Stimulated activated CD8-positive, alpha-beta memory T cell treated with anti-CD3 and anti-CD28 coated beads, Interleukin-7, amount 100 ng/mL, for 4 hours (primary cell): Measurements from ENCODE around the gene GRIK4.
"Not testable (repeated sequence)": the region's sequence is repeated elsewhere in the genome, so short reads cannot be mapped to it uniquely, and the experiment has no call there.

Experiments used
- DNase-seq, 2 donors: peaks; one replicate each; pipeline ENCODE4 v3.0.0-alpha.2; 2020; ENCODE audit warnings: low read depth in 2 of 2

Gene GRIK4

DNA sequence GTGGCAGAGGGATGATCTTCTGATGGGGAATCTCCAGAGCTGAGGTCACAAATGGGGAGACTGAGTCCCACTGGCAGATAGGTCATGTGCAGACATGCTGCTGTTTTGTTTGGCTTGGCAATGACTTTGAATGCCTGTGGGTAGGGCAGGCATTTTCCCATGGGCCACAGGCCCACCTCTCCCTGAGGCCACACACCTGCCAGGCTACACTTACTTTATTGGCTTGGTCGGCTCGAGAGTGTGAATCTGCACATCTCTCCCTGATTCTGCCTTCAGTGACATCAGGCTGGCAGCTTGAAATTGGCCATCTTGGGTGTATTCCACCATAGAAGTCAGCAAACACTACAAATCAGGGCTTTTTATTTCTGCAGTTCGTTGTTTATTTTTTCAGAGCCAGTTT is 91.5 kb downstream of the GRIK4 start:
- no peak for DNase-seq

DNA sequence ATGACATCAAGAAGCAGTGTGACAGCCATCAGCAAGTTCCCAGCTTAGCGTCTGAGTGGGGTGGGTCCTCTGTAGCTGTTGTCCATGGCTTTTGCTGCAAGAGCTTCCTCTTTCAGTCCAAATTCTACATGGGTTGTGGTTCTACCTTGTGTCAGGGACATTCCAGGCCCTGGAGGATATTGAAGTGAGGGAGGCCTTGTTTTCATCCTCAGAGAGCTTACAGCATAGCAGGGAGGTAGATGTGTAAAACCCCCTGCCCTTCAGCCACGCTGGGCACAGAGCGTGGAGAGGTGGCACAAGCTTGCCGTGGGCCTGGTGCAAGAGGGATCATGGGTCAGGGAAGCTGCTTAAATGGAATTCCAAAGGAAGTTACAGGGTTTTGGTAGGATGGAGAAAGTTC is 93.9 kb downstream of the GRIK4 start:
- DNase-seq, result no peak

DNA sequence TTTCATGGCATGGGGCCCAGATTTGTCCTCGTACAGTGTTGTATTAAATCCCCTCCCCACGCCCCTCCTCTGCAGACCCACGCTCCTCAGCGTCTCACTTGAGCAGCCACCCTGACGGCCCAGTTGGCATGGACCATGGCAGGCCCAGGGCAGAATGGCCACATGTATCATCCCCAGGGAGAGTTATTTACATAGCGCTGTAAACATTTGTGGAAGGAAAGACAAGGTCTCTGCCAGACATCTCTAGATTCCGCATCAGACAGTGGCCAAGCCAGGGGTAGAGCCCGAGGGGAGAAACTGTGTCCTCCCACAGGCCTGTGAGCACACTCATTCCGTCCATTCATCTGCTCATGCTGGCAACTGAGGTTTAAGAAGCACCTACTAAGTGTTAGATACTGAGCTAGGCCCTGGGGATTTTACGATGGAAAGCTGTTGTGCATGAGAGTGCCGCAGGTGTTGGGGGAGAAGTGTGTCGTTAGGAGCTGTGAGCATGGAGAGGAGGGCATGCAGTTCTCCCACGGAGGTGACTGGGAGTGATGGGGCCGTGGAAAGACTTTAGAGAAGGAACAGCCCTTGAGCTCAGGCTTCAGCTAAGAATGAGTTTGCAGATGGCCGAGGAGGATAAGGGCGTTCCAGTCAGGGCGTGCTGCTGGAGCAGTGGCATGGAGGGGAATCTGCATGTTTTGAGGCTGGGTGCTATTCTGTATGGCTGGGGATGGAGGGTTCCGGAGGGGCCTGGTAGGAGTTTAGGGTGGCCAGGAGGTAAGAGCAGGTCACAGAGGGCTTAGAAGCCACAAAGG is 94.9 kb downstream of the GRIK4 start:
- no peak for DNase-seq

DNA sequence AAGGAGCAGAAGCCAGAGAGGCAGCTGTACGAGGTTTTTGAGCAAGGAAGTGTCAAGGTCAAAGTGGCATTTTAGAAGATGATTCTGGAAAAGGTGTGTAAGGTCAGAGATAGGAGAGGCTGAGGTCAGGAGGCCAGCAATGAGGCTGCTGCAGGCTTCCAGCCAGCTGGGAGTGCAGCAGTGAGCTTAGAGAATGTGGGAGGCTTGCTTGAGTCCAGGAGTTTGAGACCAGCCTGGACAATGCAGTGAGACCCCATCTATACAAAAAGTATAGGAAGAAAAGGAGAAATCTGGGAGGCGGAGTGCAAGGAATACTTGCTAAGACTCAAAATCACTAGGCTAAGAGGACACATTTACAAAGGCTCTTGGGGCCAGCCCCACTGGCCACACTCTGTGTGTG is 96.5 kb downstream of the GRIK4 start:
- DNase-seq, result no peak

DNA sequence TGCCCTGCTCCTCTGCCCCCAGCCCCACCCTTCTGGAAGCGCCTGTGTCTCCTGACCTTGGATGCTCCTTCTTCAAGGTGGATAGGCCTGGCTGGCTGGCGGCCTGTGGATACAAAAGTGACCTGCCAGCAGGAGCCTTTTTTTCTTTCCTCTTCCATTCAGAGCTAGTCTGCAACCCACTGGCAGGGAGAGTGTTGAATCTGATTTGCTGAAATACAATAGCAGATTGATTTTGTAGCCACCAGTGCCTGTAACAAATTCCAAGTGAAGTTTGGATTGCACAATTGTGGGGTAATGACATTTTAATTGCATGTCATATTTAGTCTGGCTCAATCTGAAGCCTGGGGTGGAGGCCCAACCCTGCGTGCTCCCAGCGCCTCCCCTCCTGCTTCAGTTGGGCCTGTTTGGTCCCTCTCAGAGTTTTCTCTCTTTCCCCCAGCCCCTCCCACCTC is 97.2 kb downstream of the GRIK4 start:
- DNase-seq, result no peak

DNA sequence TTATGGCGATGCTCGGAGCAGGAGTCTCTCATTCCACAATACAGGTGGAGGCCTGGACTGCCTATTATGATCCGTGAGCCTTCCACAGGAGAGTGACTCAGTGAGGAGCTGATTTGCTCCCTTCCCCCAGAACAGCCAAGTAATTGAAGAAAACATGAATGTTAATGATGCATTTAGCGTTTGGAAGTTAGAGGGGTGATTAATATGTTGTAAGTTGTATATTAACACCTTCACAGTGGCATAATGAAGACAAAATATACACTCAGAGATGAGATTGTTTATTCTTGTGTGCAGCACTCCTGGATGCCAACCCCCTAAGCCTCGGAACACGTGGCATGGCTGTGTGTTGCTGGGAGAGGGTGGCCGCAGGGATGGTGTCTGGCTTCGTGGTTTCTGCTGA is 98.6 kb downstream of the GRIK4 start:
- no peak for DNase-seq

DNA sequence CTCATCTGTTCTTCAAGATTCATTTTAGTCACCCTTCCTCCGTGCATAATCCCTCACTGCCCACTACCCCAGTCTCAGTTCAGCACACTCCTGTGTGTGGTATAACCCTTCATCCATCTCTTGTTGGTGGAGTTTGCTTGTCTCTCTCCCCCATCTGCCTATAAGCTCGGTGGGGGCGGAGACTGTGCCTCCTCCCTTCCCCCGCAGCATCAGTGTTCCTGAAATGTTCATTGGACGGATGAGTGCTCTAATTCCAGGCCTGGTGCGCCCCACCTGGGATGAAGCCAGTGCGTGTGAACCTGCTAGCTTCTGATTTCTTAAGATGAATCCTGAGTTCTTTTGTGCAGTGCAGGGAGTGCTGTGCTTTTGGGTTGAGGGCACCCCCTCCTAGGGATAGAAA is 100.0 kb downstream of the GRIK4 start:
- DNase-seq, result no peak

DNA sequence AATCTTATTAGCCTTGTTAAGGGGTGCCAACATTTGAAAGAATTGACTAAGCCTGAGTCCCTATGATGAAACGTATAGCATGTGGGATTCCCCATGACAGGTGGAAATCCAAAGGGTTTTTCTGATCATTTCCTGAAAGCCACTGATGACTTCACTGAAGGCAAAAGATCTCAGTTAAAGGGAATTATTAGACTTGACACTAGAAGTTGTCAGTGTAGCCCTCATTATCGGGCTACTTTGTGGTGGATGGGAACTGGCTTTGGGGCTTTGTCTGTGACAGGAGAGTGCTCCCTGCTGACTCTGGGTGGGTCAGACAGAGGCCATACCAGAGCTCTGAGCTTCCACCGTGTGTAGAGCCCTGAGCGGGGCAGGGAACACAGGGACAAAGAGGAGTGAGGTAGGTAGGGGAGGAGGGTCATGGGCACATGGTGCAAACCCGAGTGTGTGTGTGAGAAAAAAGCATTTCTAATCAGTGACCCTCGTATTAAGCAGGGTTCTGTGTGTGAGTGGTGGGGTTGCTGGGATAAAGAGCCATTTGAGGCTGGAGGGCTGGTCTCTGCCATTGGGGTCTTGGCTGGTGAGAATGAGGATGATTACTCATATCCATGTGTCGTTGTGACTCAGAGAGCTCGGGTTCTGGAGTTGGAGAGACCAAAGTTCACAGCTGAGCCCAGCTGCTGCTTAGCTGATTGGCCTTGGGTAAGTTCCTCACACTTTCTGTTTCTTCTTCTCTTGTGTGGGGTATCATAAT is 101.1 kb downstream of the GRIK4 start:
- DNase-seq, result no peak

DNA sequence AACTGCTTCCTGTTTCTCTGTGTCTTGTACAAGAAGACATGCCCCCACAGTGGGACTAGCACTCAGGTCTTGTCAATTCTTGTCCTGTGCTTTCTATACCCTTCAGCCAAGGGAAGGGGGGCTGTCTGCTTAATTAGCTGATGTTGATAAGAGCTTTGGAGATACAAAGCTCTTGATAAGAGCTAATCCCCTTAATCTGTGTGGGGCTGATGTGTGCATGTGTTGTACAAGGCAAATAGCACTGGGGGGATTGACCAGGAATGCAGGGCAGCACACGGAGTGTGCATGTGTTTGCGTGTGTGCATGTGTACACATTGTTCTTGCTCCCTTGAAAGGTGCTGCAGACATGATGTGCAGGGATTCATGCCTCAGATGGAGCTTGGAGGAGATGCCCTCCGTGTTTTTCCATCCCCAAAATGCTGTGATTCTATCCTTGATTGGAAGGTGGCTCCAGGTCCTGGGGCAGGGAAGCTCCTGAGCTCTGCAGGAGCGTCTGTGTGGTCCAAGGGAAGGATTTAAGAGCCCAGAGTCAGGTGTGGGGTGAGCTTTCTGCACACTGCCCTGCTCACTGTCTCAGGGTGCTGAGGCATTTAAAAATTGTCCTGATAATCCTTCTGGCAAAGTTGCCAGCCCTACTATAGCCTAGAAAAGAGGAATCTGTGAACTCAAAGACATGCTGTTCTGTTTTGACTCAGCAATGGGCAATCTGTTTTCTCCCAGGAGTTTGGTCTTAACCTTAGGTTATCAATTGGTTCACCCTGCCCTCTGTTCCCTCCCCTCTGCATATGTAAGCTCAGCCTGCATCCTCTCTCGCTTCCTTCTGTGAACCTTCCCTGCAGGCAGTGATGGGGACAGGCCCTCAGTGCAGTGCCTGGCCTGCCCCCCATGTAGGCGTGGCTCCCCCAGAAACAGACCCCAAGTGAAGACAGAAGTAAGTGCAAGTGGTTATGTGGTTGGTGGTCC is 102.0 kb downstream of the GRIK4 start:
- no peak for DNase-seq

DNA sequence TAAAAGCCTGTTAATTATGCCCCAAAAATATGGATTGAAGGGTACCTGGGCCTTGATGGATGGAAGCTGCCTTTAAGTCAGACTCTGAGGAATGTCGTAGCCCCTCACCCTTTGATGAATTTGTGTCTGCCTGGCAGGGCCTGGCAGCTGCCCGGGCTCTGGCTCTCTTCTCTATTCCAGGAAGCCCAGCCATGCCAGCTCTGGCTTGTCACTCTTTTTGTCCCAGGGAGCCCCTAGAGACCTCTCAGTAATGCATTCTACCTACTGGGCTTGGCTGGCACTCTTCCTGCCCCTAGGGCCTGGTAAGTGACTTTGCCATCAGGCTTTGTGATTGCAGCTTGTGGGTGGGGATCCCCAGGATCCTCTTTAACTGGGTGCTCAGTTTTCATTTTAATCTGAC is 103.8 kb downstream of the GRIK4 start:
- DNase-seq, result no peak

DNA sequence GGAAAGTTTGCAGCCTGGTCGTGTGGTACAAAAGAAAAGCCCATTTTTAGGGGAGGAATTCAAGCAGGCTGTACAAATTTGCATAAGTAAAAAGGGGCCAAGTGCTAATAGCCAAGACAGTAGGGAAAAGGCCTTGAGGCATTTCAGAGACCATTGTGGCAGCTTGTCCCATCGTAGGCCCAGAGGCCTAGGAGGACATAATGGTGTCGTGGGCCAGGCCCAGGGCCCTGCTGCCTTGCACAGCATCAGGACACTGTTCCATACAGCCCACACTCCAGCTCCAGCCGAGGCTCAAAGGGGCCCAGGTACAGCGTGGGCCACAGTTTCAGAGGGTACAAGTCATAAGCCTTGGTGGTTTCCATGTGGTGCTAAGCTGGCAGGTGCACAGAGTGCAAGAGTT is 106.9 kb downstream of the GRIK4 start:
- DNase-seq, result no peak

DNA sequence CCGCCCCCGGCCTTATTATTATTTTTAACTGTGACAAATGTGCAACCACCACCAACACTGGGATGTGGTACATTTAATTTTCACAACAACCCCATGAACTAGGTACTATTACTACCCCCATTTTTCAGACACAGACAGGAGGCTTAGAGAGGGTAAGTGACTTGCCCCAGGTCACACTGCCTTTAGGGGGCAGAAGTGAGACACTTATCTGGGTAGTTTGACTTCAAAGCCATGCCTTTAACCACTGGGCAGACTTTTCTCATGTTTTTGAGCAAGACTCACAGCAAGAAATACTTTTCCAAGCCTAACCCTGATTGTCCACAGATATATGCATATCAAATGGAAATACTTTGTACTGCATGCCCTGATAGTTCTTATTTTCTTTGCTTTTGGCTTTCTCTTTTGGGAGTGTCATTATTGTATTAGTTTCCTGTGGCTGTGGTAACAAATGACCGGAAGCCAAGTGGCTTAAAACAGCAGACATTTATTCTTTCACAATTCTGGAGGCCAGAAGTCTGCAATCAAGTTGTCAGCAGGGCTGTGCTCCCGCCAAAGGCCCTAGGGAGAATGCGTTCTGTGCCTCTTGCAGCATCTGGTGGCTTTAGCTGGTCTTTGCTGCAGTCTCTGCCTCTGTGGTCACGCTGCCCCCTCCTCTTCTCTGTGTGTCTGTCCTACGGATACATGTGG is 110.8 kb downstream of the GRIK4 start:
- DNase-seq, result no peak

DNA sequence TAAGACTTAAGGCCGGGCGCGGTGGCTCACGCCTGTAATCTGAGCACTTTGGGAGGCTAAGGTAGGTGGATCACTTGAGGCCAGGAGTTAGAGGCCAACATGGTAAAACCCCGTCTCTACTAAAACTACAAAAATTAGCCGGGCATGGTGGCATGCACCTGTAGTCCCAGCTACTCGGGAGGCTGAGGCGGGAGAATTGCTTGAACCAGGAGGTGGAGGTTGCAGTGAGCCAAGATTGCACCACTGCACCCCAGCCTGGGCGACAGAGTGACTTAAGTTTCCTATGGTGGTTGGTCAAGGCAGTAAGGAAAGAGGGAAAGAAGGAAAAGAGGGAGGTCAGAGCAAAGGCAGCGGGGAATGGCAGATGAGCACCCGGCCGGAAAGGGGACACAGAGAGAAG is 113.4 kb downstream of the GRIK4 start:
- DNase-seq, result not testable (repeated sequence)

DNA sequence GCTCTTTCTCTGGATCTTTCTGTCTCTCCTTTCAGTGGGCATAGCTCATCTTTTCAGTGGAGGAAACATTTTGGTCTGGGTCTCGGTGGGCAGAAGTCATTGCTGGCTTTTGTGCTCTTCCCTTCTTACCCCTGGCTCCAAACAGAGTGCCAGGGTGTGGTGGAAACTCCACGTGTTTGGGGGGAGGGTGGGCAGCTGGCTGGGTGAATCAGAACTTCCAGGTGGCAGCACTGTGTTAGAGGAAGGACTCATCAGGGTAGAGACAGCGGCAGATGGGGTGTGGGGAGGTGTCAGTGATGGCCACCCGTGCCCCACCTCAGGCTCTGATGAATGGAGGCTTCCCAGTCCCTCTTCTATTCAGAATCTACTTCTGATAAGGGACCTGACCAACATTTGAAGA is 114.0 kb downstream of the GRIK4 start:
- no peak for DNase-seq

DNA sequence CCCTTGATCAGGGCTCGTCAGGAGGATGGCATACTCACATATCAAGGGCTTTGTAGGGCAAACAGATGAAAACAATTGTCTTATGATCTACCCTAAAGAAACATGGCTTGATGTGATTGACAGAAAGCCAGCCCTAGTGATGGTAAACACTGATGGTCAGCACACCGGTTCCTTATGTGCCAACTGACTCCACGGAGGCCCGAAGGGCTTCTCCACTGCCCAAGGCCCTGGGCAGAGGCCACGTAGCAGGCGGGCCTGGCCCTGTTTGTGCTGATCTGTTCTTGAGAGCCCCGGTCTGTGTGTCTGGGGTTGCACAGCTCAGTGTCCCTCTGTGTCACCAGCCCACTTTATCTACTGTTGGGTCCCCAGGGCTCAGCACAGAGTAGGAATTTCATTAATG is 115.2 kb downstream of the GRIK4 start:
- DNase-seq, result no peak

DNA sequence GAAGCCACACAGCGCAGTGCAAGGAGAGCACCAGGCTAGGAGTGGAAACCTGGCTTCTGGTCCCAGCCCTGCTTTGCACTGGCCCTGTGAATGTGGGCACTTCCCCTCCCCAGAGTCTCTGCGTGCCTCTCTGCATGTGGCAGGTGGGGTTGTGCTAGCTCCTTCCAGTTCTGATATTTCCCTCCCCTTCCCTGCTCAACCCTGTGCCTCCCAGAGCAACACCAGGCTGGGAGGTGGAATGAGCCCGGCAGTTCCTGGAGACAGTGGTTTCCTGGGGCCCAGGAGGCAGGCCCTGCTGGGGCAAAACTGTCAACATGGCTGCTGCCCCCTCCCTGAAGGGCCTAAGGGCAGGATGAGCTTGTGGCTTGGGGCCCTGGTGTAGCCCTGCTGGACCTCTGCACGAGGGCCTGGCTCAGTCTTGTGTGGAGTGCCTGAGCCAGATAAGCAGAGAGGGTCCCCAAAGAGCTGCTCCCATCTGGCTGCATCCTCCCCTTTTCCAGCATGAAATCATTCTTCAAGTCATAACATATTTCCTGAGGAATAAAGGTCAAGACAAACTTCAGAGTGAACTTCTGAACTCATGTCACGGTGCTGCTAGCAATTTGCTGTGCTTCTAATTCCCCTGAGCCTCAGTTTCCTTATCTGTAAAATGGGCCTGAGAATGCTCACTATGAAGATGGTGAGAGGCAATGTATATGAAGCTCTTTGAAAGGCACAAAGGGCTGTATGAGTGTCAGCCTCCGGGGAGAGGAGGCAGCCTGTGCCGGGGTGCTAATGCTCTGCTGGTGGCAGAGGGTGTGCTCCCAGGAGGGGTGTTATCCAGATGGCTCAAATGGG is 116.0 kb downstream of the GRIK4 start:
- no peak for DNase-seq

DNA sequence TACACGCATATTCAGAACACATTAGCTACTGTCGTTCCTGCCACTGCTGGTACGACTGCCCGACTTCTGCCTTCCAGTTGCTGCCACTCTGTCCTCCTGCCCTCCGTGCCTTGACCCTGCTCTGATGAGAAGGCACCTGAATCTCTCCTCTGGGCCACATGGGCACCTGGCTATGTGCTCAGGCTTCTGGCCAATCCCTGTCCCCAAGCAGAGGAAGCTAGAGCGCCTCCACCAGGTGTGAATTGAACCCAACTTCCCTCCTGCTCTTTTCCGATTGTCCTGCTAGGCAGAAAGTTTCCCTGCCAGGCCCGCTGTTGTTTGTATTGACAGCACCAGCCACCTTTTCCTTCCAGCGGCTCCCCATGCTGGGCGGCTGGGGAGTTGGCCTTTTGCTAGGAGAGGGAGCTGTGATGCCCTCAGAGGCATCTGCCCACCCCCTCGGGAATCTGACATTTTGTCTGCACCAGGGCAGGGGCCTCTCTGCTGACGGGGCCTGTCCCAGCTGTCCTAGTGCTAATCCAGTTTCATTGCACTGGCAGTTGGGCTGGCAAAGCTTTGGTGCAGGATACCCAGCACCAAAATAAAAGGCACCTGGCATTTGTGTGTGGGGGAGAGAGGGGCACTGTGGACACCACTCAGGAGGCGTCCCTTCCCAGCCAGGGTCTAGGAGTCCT is 118.0 kb downstream of the GRIK4 start:
- DNase-seq, result no peak

DNA sequence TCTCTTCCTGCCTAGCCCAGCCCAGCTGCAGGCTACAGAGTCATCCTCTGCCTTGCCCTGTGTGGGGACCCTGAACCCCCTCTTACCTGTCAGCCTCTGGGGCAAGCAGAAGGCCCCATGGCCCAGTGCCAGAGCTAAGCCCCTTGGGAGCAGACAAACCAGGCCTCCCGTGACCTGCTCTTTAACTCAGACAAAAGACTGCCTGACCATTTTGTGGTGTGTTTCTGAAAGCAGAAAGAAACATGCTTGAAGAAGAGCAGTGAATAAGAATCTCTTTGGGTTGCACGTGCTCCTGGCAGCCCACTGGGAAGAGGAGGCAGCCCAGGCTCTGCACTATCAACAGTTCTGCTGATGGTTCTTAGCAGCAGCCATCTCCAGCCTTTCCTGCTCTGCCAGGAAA is 118.6 kb downstream of the GRIK4 start:
- DNase-seq, result no peak

DNA sequence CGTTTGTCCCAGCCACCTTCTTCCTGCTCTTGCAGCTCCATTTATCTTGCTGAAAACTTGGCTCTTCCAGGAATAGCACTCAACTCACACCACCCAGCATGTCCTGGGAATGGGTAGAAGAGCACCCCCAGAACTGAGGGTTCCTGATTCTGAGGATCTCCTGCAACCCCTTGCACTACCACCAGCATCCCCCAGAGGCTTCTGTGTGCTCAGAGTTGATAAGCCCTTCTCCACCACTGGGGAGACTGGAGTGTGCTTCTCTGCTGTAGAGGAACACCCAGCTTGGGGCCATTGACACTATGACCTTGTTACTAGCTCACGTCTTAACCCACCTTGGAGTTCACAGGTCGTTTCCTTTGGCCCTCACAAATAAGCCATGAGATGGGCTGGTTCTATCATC is 121.0 kb downstream of the GRIK4 start:
- no peak for DNase-seq
